BLaER1 treated with 17β-estradiol and CSF1 and Interleukin-3, amounts not matched to agents 10 nM and 100 nM (cell line): ENCODE data around the gene SMTNL2.

ENCODE experiments used
- H3K27ac ChIP-seq, 11 experiments: shearing (Covaris generic); formaldehyde crosslinking; 2 replicates each; pipeline ENCODE4 v1.8.1; 2022
- H3K27me3 ChIP-seq, 11 experiments: shearing (Covaris generic); formaldehyde crosslinking; 2 replicates each; pipeline ENCODE4 v1.8.1; 2022
- H3K36me3 ChIP-seq, 11 experiments: shearing (Covaris generic); formaldehyde crosslinking; 2 replicates each; pipeline ENCODE4 v1.8.1; 2022
- H3K4me1 ChIP-seq, 10 experiments: shearing (Covaris generic); formaldehyde crosslinking; 2 replicates each; pipeline ENCODE4 v1.8.1; 2022
- H3K4me2 ChIP-seq, 11 experiments: shearing (Covaris generic); formaldehyde crosslinking; 2 replicates each; pipeline ENCODE4 v1.8.1; 2022
- H3K4me3 ChIP-seq, 10 experiments: shearing (Covaris generic); formaldehyde crosslinking; 2 replicates each; pipeline ENCODE4 v1.8.1; 2022
- H3K9ac ChIP-seq, 11 experiments: shearing (Covaris generic); formaldehyde crosslinking; 2 replicates each; pipeline ENCODE4 v1.8.1; 2022
- H3K9me3 ChIP-seq, 11 experiments: shearing (Covaris generic); formaldehyde crosslinking; replicated peaks in 1 of 11; 2 replicates each; pipeline ENCODE4 v1.8.1; 2022
- H4K20me1 ChIP-seq, 11 experiments: shearing (Covaris generic); formaldehyde crosslinking; 2 replicates each; pipeline ENCODE4 v1.8.1; 2022
- Cebpa-rat ChIP-seq, 11 experiments: shearing (Covaris generic); IDR thresholded peaks; 2 replicates each; pipeline ENCODE4 v1.8.1; 2022

Gene SMTNL2

DNA sequence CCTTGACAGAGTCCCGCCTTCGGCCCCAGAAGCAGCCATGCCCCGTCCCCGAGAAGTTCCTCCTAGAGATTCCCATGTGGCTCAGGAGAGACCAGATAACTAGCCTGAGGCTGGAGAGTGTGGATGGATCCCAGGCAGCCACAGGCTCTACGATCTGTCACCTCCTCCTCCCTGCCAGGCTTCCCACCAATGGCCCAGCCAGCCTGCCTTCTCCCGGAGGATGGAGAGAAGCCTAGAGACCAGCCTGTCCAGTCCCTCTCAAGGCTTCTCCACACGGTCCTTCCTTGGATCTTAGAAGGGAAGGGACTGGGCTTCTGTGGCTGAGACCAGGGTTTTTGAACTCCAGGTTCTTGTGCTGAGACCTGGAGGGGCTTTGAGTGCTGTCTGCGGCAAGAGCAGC lies 1.6 kb upstream of the SMTNL2 start:
- no peak overlapping the region for H3K4me3 ChIP-seq
- peaks cover 48 to 61% (median 58%) of the 10 kb centered on the region in 11 experiments for H3K27me3 ChIP-seq
- no peak for TF ChIP-seq Cebpa-rat (IDR thresholded peaks at IDR 0.05)
- peaks cover 21 to 40% (median 34%) of the 10 kb centered on the region in 10 experiments for H3K4me1 ChIP-seq
- peaks cover 0 to 25% (median 5%) of the 10 kb centered on the region in 11 experiments; a peak in 8 of 22 replicates for H4K20me1 ChIP-seq
- no peak overlapping the region for H3K27ac ChIP-seq
- peak overlapping the region in 3 of 11 experiments; percentile 98 to 100 (median 98); a peak in 4 of 22 replicates for H3K4me2 ChIP-seq
- no peak overlapping the region for H3K9ac ChIP-seq
- no peaks in the 10 kb centered on the region for H3K9me3 ChIP-seq
- no peaks in the 10 kb centered on the region for H3K36me3 ChIP-seq

- Histone ChIP-seq H4K20me1 (peaks cover 0 to 25% (median 5%) of the 10 kb centered on the region in 11 experiments; a peak in 8 of 22 replicates), H3K36me3 (no peaks in the 10 kb centered on the region), H3K4me2 (peak overlapping the region in 9 of 11 experiments; percentile 94 to 100 (median 98); a peak in 16 of 22 replicates), H3K9ac (peak overlapping the region in 1 of 11 experiments; percentile 31; a peak in 1 of 22 replicates), H3K4me1 (peaks cover 26 to 45% (median 39%) of the 10 kb centered on the region in 10 experiments), H3K27ac (no peak overlapping the region), H3K9me3 (no peaks in the 10 kb centered on the region), H3K27me3 (peaks cover 48 to 61% (median 58%) of the 10 kb centered on the region in 11 experiments), H3K4me3 (peak overlapping the region in 1 of 10 experiments; percentile 46; a peak in 1 of 20 replicates)
- no peak for TF ChIP-seq Cebpa-rat (IDR thresholded peaks at IDR 0.05)
Observed at GRCh38 chr17:4583206-4583605, 1.1 kb upstream of the SMTNL2 start.

DNA sequence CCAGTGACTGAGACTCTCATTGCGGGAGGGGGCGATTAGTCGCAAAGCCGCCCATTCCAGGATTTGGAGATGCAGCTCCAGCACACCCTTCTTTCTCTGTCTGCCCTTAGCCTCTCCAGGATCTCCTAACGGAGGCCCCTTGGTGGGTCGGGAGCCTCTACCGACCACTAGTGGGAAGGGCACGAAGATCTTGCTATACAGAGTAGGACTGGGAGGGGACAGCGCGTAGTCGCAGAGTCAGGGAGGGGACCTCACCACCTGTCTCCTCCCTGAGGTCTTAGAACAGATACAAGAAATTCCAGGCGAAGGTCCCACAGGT lies 588 bp upstream of the SMTNL2 start:
- Histone ChIP-seq H3K9ac (peak overlapping the region in 9 of 11 experiments; percentile 47 to 70 (median 59); a peak in 16 of 22 replicates), H3K4me2 (peak overlapping the region; percentile 94 to 100 (median 98)), H3K9me3 (no peaks in the 10 kb centered on the region), H3K4me3 (peak overlapping the region; percentile 46 to 73 (median 60)), H3K4me1 (peaks cover 31 to 50% (median 44%) of the 10 kb centered on the region in 10 experiments), H3K27me3 (peaks cover 48 to 61% (median 58%) of the 10 kb centered on the region in 11 experiments), H4K20me1 (peaks cover 0 to 25% (median 5%) of the 10 kb centered on the region in 11 experiments; a peak in 8 of 22 replicates), H3K36me3 (no peaks in the 10 kb centered on the region), H3K27ac (no peak overlapping the region)
- no peak for TF ChIP-seq Cebpa-rat (IDR thresholded peaks at IDR 0.05)

DNA sequence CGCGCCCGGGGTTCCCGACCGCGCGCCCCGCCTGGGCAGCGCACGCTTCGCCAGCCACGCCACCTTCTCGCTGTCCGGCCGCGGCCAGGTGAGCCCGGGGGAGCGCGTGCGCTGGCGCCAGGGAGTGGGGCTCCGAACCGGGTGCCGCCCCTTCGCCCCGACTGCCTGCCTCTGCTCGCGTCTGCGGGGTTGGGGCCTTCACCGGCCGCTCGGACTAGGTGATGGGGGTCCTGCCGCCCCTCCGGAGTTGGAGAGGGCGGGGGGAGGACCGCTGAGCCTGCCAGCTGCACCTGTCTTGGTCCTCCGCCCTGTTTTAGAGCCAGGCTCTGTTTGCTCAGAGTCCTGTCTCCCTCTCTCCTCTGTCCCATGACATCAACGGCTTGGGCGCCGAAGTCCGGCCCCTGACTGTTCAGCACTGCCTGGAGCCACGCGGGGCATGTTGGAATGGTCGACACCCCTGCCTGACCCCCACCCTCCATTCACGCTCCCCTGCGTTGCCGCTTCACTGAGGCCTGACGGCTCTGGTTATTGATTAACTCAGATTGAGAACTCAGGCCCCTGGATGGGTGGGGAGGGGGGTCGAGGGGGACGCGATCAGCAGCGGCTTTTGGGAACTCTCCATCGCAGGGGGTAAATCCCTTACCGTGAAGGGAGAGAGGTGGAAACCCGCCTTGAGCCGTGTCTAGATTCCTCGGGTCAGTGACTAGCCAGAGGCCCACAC lies 748 bp downstream of the SMTNL2 start:
- H3K36me3 ChIP-seq: no peaks in the 10 kb centered on the region
- H3K4me3 ChIP-seq: peak overlapping the region in 9 of 10 experiments; percentile 46 to 73 (median 62); a peak in 18 of 20 replicates
- H3K4me2 ChIP-seq: peak overlapping the region; percentile 94 to 100 (median 98)
- H3K4me1 ChIP-seq: peaks cover 35 to 59% (median 54%) of the 10 kb centered on the region in 10 experiments
- H3K27me3 ChIP-seq: peaks cover 48 to 61% (median 58%) of the 10 kb centered on the region in 11 experiments
- no peak for TF ChIP-seq Cebpa-rat (IDR thresholded peaks at IDR 0.05)
- H3K9me3 ChIP-seq: no peaks in the 10 kb centered on the region
- H3K9ac ChIP-seq: peak overlapping the region in 1 of 11 experiments; percentile 67; a peak in 1 of 22 replicates
- H4K20me1 ChIP-seq: peaks cover 0 to 25% (median 5%) of the 10 kb centered on the region in 11 experiments; a peak in 8 of 22 replicates
- H3K27ac ChIP-seq: no peak overlapping the region

GRCh38 chr17:4585638-4585994 lies 1.3 kb downstream of the SMTNL2 start:
- Histone ChIP-seq H4K20me1 (peaks cover 0 to 25% (median 5%) of the 10 kb centered on the region in 11 experiments; a peak in 8 of 22 replicates), H3K27me3 (peaks cover 48 to 61% (median 58%) of the 10 kb centered on the region in 11 experiments), H3K36me3 (no peaks in the 10 kb centered on the region), H3K9me3 (no peaks in the 10 kb centered on the region), H3K4me3 (no peak overlapping the region), H3K9ac (no peak overlapping the region), H3K27ac (no peak overlapping the region), H3K4me2 (0 out of 22 replicates have a peak overlapping the region, but pooled peaks of 2 of the 11 experiments have one; percentile 3 to 98), H3K4me1 (peaks cover 35 to 64% (median 59%) of the 10 kb centered on the region in 10 experiments)
- TF ChIP-seq Cebpa-rat (IDR thresholded peaks at IDR 0.05): no peak

DNA sequence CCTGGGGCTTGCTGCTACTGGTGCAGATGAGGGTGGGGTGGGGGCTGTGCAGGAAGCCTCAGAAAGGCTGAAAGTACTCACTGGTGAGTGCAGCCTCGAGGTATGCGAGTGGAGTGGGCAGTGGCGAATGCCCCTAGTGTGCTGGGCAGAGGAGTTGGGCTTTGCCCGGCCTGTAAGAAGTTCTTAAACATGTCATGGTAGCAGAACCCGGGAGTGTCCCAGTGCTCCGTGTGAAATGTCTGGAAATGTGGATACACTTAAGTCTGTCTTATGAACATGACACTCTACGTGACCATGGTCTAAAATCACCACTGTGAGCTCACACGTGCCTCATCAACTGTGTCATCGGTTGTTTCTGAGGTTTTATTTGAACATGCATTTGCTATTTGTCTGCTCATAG lies 1.7 kb downstream of the SMTNL2 start:
- no peaks in the 10 kb centered on the region for H3K36me3 ChIP-seq
- no peaks in the 10 kb centered on the region for H3K9me3 ChIP-seq
- H3K9ac ChIP-seq: no peak overlapping the region
- H3K4me2 ChIP-seq: peak overlapping the region in 3 of 11 experiments; percentile 3 to 98 (median 97); a peak in 2 of 22 replicates
- H3K4me1 ChIP-seq: peaks cover 37 to 69% (median 63%) of the 10 kb centered on the region in 10 experiments
- H3K27ac ChIP-seq: no peak overlapping the region
- peaks cover 48 to 61% (median 58%) of the 10 kb centered on the region in 11 experiments for H3K27me3 ChIP-seq
- peaks cover 0 to 25% (median 5%) of the 10 kb centered on the region in 11 experiments; a peak in 8 of 22 replicates for H4K20me1 ChIP-seq
- TF ChIP-seq Cebpa-rat (IDR thresholded peaks at IDR 0.05): no peak
- H3K4me3 ChIP-seq: no peak overlapping the region

- peak overlapping the region in 1 of 11 experiments; percentile 63; a peak in 2 of 22 replicates for H3K27ac ChIP-seq
- H3K36me3 ChIP-seq: no peaks in the 10 kb centered on the region
- no peaks in the 10 kb centered on the region for H3K9me3 ChIP-seq
- peaks cover 45 to 54% (median 50%) of the 10 kb centered on the region in 11 experiments for H3K27me3 ChIP-seq
- H4K20me1 ChIP-seq: peaks cover 0 to 25% (median 5%) of the 10 kb centered on the region in 11 experiments; a peak in 8 of 22 replicates
- no peak for TF ChIP-seq Cebpa-rat (IDR thresholded peaks at IDR 0.05)
- peak overlapping the region in 2 of 10 experiments; percentile 47 to 53; a peak in 1 of 20 replicates for H3K4me3 ChIP-seq
- peak overlapping the region; percentile 77 to 98 (median 92) for H3K4me2 ChIP-seq
- H3K4me1 ChIP-seq: peaks cover 47 to 77% (median 68%) of the 10 kb centered on the region in 10 experiments
- H3K9ac ChIP-seq: peak overlapping the region in 5 of 11 experiments; percentile 14 to 71 (median 66); a peak in 7 of 22 replicates
Observed at GRCh38 chr17:4587195-4587594, 2.9 kb downstream of the SMTNL2 start.

GRCh38 chr17:4587803-4588202 lies 3.5 kb downstream of the SMTNL2 start:
- Histone ChIP-seq H3K4me1 (peaks cover 47 to 80% (median 69%) of the 10 kb centered on the region in 10 experiments), H3K27me3 (peaks cover 39 to 48% (median 44%) of the 10 kb centered on the region in 11 experiments), H3K4me3 (peak overlapping the region in 9 of 10 experiments; percentile 6 to 60 (median 46); a peak in 16 of 20 replicates)

More at GRCh38 chr17:4587803-4588202, 3.5 kb downstream of the SMTNL2 start:
- H3K9me3 ChIP-seq: no peaks in the 10 kb centered on the region
- peak overlapping the region in 10 of 11 experiments; percentile 47 to 74 (median 64); a peak in 21 of 22 replicates for H3K27ac ChIP-seq
- H3K36me3 ChIP-seq: no peaks in the 10 kb centered on the region
- H3K9ac ChIP-seq: peak overlapping the region; percentile 14 to 71 (median 64); a peak in 20 of 22 replicates
- H4K20me1 ChIP-seq: peaks cover 0 to 25% (median 5%) of the 10 kb centered on the region in 11 experiments; a peak in 8 of 22 replicates
- TF ChIP-seq Cebpa-rat (IDR thresholded peaks at IDR 0.05): no peak
- H3K4me2 ChIP-seq: peak overlapping the region; percentile 77 to 98 (median 92)
